ENCODE data around the gene C5. TPM values are rescaled to one million over a fixed set of nuclear protein-coding genes. Genes with fewer than 3 reads are reported as not detected.

The C5 gene
- total and polyA plus RNA-seq, 9 of the 15 experiments (the other 6 are each of a cell fraction or from before 2014, with no cell fraction given), result 0.08 to 0.91 (median 0.42) TPM

DNA sequence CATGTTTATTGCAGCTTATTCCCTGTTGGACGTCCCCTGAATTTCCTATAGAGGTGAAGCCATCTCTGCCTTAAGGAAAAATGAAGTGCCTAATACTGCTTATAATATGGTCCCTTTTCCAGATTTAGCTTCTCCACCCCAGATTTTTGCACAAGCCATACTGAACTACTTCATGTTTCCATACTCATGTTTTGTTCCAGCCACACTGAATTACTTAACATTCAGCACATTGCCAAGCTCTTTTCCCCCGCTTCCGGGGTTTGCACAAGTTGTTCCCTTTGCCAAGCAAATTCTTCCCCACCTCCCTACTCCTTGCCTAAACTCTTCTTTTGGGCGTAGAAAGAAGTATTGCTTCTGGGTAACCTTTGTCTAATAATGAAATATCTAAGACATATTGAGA lies 23.0 kb upstream of the C5 start:
- POLR2A ChIA-PET, result interaction anchor here (0.5 kb wide), 1 partner anchor 359 kb away, joined by 3 read pairs; the partner anchor contains the start of gene MEGF9
- no peaks in the 10 kb centered on the region for H3K9me3 ChIP-seq (replicated peaks; ENCODE audit: control insufficient read depth, insufficient read depth, low read depth, low read length)
- FAIRE-seq, result no peak
- CTCF ChIA-PET (ENCODE audit: low intra/inter-chr PET ratio), result interaction anchor here (0.7 kb wide), 1 partner anchor 18 kb away, joined by 3 read pairs; no protein-coding TSS in a partner anchor
- no peaks in the 10 kb centered on the region for H3K36me3 ChIP-seq (ENCODE audit: control insufficient read depth, insufficient read depth, low read length)
- DNase-seq (ENCODE audit: extremely low read depth in 1 of 4, low spot score in 3 of 4), result no peak
- H3K9ac ChIP-seq (ENCODE audit: insufficient read depth in 1 of 2, low read depth in 2 of 2, low read length in 2 of 2), result no peak overlapping the region
- H3K4me3 ChIP-seq, result no peak overlapping the region
- in situ Hi-C loops (cut with MboI), result no loop called here
- H3K27ac ChIP-seq (ENCODE audit: extremely low read depth, low read depth, low read length), result no peak overlapping the region
- peaks cover 14% of the 10 kb centered on the region for H3K79me2 ChIP-seq (ENCODE audit: control insufficient read depth, insufficient read depth, low read length)
- no peaks in the 10 kb centered on the region for H4K20me1 ChIP-seq (replicated peaks; ENCODE audit: control insufficient read depth, insufficient read depth, low read length)
- peaks cover 7 to 20% of the 10 kb centered on the region in 2 experiments; a peak in 4 of 5 replicates for H3K4me1 ChIP-seq (replicated peaks in 1 of 2; ENCODE audit: control insufficient read depth in 2 of 2, insufficient read depth in 2 of 2, low read length in 2 of 2)
- no peaks in the 10 kb centered on the region for H3K27me3 ChIP-seq (ENCODE audit: control insufficient read depth in 2 of 2, insufficient read depth in 2 of 2, low read length in 2 of 2)
- H2AFZ ChIP-seq (ENCODE audit: low read depth, low read length), result no peak overlapping the region
- WGBS (ENCODE audit: insufficient coverage, low coverage, missing lambda C conversion rate), result 89% methylated on average over 4 of the region's 4 CpGs
- H3K9me1 ChIP-seq (ENCODE audit: control insufficient read depth, insufficient read depth, low read length), result no peaks in the 10 kb centered on the region
- intact Hi-C loops (cut with micrococcal nuclease), result loop anchor here (10.0 kb wide), 1 partner anchor 198 kb away; the partner anchor contains the start of gene PHF19
- no TSS peak for BruUV-seq (replicated peaks)
- TF ChIP-seq U2AF2 (optimal IDR thresholded peaks at IDR 0.05; ENCODE audit: low read depth, low read length), result no peak
- TF ChIP-seq, protein P1, sequence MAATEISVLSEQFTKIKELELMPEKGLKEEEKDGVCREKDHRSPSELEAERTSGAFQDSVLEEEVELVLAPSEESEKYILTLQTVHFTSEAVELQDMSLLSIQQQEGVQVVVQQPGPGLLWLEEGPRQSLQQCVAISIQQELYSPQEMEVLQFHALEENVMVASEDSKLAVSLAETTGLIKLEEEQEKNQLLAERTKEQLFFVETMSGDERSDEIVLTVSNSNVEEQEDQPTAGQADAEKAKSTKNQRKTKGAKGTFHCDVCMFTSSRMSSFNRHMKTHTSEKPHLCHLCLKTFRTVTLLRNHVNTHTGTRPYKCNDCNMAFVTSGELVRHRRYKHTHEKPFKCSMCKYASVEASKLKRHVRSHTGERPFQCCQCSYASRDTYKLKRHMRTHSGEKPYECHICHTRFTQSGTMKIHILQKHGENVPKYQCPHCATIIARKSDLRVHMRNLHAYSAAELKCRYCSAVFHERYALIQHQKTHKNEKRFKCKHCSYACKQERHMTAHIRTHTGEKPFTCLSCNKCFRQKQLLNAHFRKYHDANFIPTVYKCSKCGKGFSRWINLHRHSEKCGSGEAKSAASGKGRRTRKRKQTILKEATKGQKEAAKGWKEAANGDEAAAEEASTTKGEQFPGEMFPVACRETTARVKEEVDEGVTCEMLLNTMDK (IDR thresholded peaks at IDR 0.05; ENCODE audit: borderline replicate concordance, insufficient read depth, low read depth, low read length, poor library complexity, severe bottlenecking), result no peak
- TF ChIP-seq POLR3G (IDR thresholded peaks at IDR 0.05; ENCODE audit: extremely low read depth, insufficient read length, insufficient replicate concordance), result no peak
- TF ChIP-seq CAMTA2 (CRISPR knock-in tag; conservative IDR thresholded peaks at IDR 0.05), result no peak
- TF ChIP-seq NR2F6 (CRISPR knock-in tag; IDR thresholded peaks at IDR 0.05), result no peak
- TF ChIP-seq, protein P2, sequence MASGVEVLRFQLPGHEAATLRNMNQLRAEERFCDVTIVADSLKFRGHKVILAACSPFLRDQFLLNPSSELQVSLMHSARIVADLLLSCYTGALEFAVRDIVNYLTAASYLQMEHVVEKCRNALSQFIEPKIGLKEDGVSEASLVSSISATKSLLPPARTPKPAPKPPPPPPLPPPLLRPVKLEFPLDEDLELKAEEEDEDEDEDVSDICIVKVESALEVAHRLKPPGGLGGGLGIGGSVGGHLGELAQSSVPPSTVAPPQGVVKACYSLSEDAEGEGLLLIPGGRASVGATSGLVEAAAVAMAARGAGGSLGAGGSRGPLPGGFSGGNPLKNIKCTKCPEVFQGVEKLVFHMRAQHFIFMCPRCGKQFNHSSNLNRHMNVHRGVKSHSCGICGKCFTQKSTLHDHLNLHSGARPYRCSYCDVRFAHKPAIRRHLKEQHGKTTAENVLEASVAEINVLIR (CRISPR knock-in tag; IDR thresholded peaks at IDR 0.05), result no peak
- no peak overlapping the region for H3K4me2 ChIP-seq (ENCODE audit: insufficient read depth, low read length)
- no peak for ATAC-seq
